WTC11 (cell line): Measurements from ENCODE around the gene MARCKSL1. TPM values are rescaled to one million over a fixed set of nuclear protein-coding genes. Genes with fewer than 3 reads are reported as not detected.

Source experiments
- ATAC-seq: fragments of 200-7000 bp; cut with Tn5 transposase; 2 replicates; pipeline ENCODE4 v1.10.0; 2021; ENCODE audit warnings: mild to moderate bottlenecking, moderate library complexity
- CTCF ChIA-PET: fragments of 300-600 bp; sonication (Branson Sonifier 250); formaldehyde crosslinking; loops from one replicate; lab custom pipeline; 2021; ENCODE audit warnings: antibody characterized with exemption; lab: Charles Lee
- POLR2A ChIA-PET: fragments of 350-600 bp; sonication (Branson Sonifier 250); formaldehyde crosslinking; loops from one replicate; lab custom pipeline; 2021; ENCODE audit warnings: antibody characterized with exemption; lab: Charles Lee
- DNase-seq: peaks from one replicate; pipeline ENCODE4 v3.0.0; 2021; ENCODE audit warnings: low spot score
- H3K27ac Mint-ChIP-seq: 2 replicates; pipeline ENCODE4 v1.8.0; 2021; ENCODE audit warnings: mixed read lengths
- H3K27me3 Mint-ChIP-seq: 2 replicates; pipeline ENCODE4 v1.8.0; 2021; ENCODE audit warnings: low read depth, mild to moderate bottlenecking, moderate library complexity, mixed read lengths
- H3K36me3 Mint-ChIP-seq: 2 replicates; pipeline ENCODE4 v1.8.0; 2021; ENCODE audit warnings: mixed read lengths
- H3K4me1 Mint-ChIP-seq: 2 replicates; pipeline ENCODE4 v1.8.0; 2022; ENCODE audit warnings: mixed read lengths
- H3K4me3 Mint-ChIP-seq: 2 replicates; pipeline ENCODE4 v1.8.0; 2021; ENCODE audit warnings: mild to moderate bottlenecking, moderate library complexity, mixed read lengths
- H3K9me3 Mint-ChIP-seq: 2 replicates; pipeline ENCODE4 v1.8.0; 2021; ENCODE audit warnings: mixed read lengths
- ATF2 ChIP-seq: sonication (generic); formaldehyde crosslinking; IDR thresholded peaks from 2 replicates; pipeline ENCODE4 v1.8.1; 2022; ENCODE audit warnings: low read depth, missing genetic modification reagents, borderline replicate concordance
- CREM ChIP-seq: sonication (generic); formaldehyde crosslinking; IDR thresholded peaks from 2 replicates; pipeline ENCODE4 v1.8.1; 2022; ENCODE audit warnings: mild to moderate bottlenecking, missing genetic modification reagents, moderate library complexity
- ETV6 ChIP-seq: sonication (generic); formaldehyde crosslinking; IDR thresholded peaks from 2 replicates; pipeline ENCODE4 v1.8.1; 2022; ENCODE audit warnings: mild to moderate bottlenecking, missing genetic modification reagents
- FOXJ3 ChIP-seq: sonication (generic); formaldehyde crosslinking; IDR thresholded peaks from 2 replicates; pipeline ENCODE4 v1.9.0; 2021; ENCODE audit warnings: missing genetic modification reagents, mild to moderate bottlenecking, borderline replicate concordance
- FOXP1 ChIP-seq: sonication (generic); formaldehyde crosslinking; IDR thresholded peaks from 2 replicates; pipeline ENCODE4 v1.8.0; 2022; ENCODE audit warnings: missing genetic modification reagents, mild to moderate bottlenecking, moderate library complexity, borderline replicate concordance
- HMGA2 ChIP-seq: fragments of 250-450 bp; sonication (Bioruptor Pico); IDR thresholded peaks from 2 replicates; pipeline ENCODE4 v1.4.0; 2021; ENCODE audit warnings: mild to moderate bottlenecking, moderate library complexity
- NR2C2 ChIP-seq: sonication (generic); formaldehyde crosslinking; IDR thresholded peaks from 2 replicates; pipeline ENCODE4 v1.8.0; 2022; ENCODE audit warnings: mild to moderate bottlenecking, missing genetic modification reagents
- SP1 ChIP-seq: sonication (generic); formaldehyde crosslinking; conservative IDR thresholded peaks from 2 replicates; pipeline ENCODE4 v1.8.1; 2022; ENCODE audit warnings: missing genetic modification reagents
- ZNF219 ChIP-seq: sonication (generic); formaldehyde crosslinking; IDR thresholded peaks from 2 replicates; pipeline ENCODE4 v1.8.0; 2023; ENCODE audit warnings: missing genetic modification reagents, mild to moderate bottlenecking, borderline replicate concordance
- ZNF671 ChIP-seq: fragments of 250-450 bp; sonication (Bioruptor Pico); IDR thresholded peaks from 2 replicates; pipeline ENCODE4 v1.8.0; 2021; ENCODE audit warnings: mild to moderate bottlenecking
- total RNA-seq: library from RNA; stranded (reverse); gene quantifications from 3 replicates; pipeline ENCODE4 v1.2.3, GENCODE V29; 2021
- TF ChIP-seq, protein P1 (sequence below): fragments of 250-450 bp; sonication (Bioruptor Pico); IDR thresholded peaks from 2 replicates; pipeline ENCODE4 v1.9.0; 2021; ENCODE audit warnings: mild to moderate bottlenecking
- TF ChIP-seq, protein P2 (sequence below): sonication (generic); formaldehyde crosslinking; conservative IDR thresholded peaks from 2 replicates; pipeline ENCODE4 v1.8.1; 2022; ENCODE audit warnings: mild to moderate bottlenecking, missing genetic modification reagents
- TF ChIP-seq, protein P3 (sequence below): sonication (generic); formaldehyde crosslinking; IDR thresholded peaks from 2 replicates; pipeline ENCODE4 v1.8.1; 2023; ENCODE audit warnings: mild to moderate bottlenecking, missing genetic modification reagents
- TF ChIP-seq, protein P4 (sequence below): fragments of 250-450 bp; sonication (Bioruptor Pico); conservative IDR thresholded peaks from 2 replicates; pipeline ENCODE4 v1.9.0; 2021; ENCODE audit warnings: mild to moderate bottlenecking
- TF ChIP-seq, protein P5 (sequence below): fragments of 250-450 bp; sonication (Bioruptor Pico); IDR thresholded peaks from 2 replicates; pipeline ENCODE4 v1.9.0; 2021; ENCODE audit warnings: moderate library complexity, mild to moderate bottlenecking, inconsistent platforms, borderline replicate concordance
- TF ChIP-seq, protein P6 (sequence below): sonication (generic); formaldehyde crosslinking; IDR thresholded peaks from 2 replicates; pipeline ENCODE4 v1.8.0; 2022; ENCODE audit warnings: mild to moderate bottlenecking, missing genetic modification reagents

MARCKSL1 gene
- total RNA-seq, 1 experiment from 2014 or later = 450 TPM

- TF ChIP-seq FOXP1 (CRISPR knock-in tag) (no peak), HMGA2 (CRISPR knock-in tag) (no peak), FOXJ3 (CRISPR knock-in tag) (no peak), CREM (CRISPR knock-in tag) (no peak)
- TF ChIP-seq, protein P1, sequence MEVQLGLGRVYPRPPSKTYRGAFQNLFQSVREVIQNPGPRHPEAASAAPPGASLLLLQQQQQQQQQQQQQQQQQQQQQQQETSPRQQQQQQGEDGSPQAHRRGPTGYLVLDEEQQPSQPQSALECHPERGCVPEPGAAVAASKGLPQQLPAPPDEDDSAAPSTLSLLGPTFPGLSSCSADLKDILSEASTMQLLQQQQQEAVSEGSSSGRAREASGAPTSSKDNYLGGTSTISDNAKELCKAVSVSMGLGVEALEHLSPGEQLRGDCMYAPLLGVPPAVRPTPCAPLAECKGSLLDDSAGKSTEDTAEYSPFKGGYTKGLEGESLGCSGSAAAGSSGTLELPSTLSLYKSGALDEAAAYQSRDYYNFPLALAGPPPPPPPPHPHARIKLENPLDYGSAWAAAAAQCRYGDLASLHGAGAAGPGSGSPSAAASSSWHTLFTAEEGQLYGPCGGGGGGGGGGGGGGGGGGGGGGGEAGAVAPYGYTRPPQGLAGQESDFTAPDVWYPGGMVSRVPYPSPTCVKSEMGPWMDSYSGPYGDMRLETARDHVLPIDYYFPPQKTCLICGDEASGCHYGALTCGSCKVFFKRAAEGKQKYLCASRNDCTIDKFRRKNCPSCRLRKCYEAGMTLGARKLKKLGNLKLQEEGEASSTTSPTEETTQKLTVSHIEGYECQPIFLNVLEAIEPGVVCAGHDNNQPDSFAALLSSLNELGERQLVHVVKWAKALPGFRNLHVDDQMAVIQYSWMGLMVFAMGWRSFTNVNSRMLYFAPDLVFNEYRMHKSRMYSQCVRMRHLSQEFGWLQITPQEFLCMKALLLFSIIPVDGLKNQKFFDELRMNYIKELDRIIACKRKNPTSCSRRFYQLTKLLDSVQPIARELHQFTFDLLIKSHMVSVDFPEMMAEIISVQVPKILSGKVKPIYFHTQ (CRISPR knock-in tag) = no peak
Measured at GRCh38 chr1:32307324-32307723, 28.7 kb downstream of the MARCKSL1 start (continued).

DNA sequence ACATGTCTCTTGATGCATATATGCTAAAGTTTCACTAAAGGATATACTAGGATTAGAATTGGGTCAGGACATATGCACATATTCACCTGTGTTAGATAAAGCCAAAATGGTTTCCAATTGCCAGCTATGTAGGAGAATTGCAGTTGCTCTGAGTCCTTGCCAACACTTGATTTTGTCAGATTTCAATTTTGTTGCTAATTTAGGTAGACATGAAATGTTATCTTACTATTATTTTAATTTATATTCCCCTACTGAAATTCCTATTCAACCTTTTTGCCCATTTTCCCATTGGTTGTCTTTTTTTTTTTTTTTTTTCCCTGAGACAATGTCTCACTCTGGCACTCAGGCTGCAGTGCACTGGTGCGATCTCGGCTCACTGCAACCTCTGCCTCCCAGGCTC, 30.7 kb downstream of the MARCKSL1 start:
- Mint-ChIP-seq H3K27ac (no peak overlapping the region), H3K9me3 (peaks cover 10% of the 10 kb centered on the region; the same call in 1 of the 2 replicates), H3K4me3 (no peak overlapping the region), H3K27me3 (no peaks in the 10 kb centered on the region), H3K36me3 (peaks cover 47% of the 10 kb centered on the region), H3K4me1 (0 out of 2 replicates have a peak, but pooled peaks cover 2% of the 10 kb centered on the region)
- no peak for DNase-seq
- ChIA-PET POLR2A (interaction anchor here (0.7 kb wide), 1 partner anchor 89 kb away, joined by 9 read pairs; the partner anchor contains the start of gene BSDC1), CTCF (interaction anchor here (1.0 to 1.2 kb wide), 2 partner anchors 57 to 65 kb away, joined by 4 read pairs; no protein-coding TSS in a partner anchor)
- TF ChIP-seq, protein P2, sequence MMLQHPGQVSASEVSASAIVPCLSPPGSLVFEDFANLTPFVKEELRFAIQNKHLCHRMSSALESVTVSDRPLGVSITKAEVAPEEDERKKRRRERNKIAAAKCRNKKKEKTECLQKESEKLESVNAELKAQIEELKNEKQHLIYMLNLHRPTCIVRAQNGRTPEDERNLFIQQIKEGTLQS = no peak
- no peak for TF ChIP-seq ATF2 (CRISPR knock-in tag)
- TF ChIP-seq, protein P1 (CRISPR knock-in tag) = no peak
- TF ChIP-seq ZNF671 (CRISPR knock-in tag) = no peak
- TF ChIP-seq, protein P3, sequence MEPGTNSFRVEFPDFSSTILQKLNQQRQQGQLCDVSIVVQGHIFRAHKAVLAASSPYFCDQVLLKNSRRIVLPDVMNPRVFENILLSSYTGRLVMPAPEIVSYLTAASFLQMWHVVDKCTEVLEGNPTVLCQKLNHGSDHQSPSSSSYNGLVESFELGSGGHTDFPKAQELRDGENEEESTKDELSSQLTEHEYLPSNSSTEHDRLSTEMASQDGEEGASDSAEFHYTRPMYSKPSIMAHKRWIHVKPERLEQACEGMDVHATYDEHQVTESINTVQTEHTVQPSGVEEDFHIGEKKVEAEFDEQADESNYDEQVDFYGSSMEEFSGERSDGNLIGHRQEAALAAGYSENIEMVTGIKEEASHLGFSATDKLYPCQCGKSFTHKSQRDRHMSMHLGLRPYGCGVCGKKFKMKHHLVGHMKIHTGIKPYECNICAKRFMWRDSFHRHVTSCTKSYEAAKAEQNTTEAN (CRISPR knock-in tag) = no peak
- TF ChIP-seq, protein P4, sequence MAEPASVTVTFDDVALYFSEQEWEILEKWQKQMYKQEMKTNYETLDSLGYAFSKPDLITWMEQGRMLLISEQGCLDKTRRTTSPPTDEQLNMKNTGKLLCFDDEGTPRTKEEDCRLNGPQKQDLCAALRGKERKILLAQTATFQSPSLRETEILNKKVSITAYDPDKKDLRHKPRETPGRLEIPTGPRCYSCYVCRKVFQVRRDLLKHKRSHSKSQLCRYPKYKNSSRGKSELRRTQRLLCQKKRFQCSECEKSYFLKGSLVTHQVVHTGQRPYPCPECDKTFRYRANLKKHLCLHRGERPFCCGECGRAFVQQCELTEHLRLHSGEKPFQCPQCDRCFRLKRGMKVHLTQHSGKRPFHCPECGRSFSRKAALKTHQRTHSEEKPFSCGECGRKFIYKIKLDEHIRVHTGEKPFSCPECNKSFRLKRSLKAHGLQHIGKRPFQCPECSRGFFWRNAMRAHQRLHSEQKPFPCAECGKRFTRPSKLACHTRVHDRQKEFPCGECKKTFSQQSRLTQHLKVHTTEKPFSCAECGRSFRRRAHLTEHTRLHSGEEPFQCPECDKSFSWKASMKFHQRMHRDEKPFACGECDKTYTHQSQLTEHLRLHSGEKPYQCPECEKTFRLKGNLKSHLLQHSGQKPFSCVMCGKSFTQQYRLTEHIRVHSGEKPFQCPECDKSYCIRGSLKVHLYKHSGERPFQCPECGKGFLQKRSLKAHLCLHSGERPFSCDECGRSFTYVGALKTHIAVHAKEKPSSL (CRISPR knock-in tag) = no peak
- TF ChIP-seq ZNF219 (CRISPR knock-in tag) = no peak
- TF ChIP-seq NR2C2 (CRISPR knock-in tag) = no peak
- TF ChIP-seq, protein P5, sequence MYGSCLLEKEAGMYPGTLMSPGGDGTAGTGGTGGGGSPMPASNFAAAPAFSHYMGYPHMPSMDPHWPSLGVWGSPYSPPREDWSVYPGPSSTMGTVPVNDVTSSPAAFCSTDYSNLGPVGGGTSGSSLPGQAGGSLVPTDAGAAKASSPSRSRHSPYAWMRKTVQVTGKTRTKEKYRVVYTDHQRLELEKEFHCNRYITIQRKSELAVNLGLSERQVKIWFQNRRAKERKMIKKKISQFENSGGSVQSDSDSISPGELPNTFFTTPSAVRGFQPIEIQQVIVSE (CRISPR knock-in tag) = no peak
- TF ChIP-seq, protein P6, sequence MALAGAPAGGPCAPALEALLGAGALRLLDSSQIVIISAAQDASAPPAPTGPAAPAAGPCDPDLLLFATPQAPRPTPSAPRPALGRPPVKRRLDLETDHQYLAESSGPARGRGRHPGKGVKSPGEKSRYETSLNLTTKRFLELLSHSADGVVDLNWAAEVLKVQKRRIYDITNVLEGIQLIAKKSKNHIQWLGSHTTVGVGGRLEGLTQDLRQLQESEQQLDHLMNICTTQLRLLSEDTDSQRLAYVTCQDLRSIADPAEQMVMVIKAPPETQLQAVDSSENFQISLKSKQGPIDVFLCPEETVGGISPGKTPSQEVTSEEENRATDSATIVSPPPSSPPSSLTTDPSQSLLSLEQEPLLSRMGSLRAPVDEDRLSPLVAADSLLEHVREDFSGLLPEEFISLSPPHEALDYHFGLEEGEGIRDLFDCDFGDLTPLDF (CRISPR knock-in tag) = no peak
- no peak for TF ChIP-seq SP1 (CRISPR knock-in tag)
- no peak for TF ChIP-seq ETV6 (CRISPR knock-in tag)
- TF ChIP-seq CREM (CRISPR knock-in tag) = no peak
- ATAC-seq = no peak
